Stimulated activated naive CD4-positive, alpha-beta T cell (primary cell): ENCODE measurements around the gene ERBB4.
"Not testable (repeated sequence)": the region's sequence is repeated elsewhere in the genome, so short reads cannot be mapped to it uniquely, and the experiment has no call there.

Source experiments
- DNase-seq, 6 experiments: peaks; one replicate each; lab custom pipeline; 2025; lab: John Stamatoyannopoulos, UW

The ERBB4 gene

GRCh38 chr2:212146416-212146815, 392.2 kb downstream of the ERBB4 start:
- DNase-seq = no peak

DNA sequence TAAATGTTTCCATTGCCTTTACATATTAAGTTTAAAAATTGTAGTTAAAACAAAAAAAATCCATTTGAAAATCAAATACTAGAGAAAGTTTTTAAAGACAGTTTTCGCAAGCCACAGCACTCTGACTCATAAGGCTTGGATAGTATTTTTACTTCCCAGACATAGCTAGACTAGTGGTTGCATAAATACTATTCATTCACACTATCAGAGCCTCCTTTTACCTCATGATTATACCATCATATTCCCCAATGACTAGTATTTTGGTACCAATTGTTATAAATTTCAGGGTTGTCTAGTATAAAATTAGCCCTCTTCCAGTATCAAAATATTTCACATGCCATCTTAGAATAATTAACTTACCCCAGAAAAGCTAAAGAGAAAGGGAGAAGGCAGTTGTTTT, 393.5 kb downstream of the ERBB4 start:
- no peak for DNase-seq

- no peak for DNase-seq
Measured at GRCh38 chr2:212142631-212143030, 396.0 kb downstream of the ERBB4 start.

- DNase-seq = no peak
Measured at GRCh38 chr2:212141499-212141898, 397.1 kb downstream of the ERBB4 start.

GRCh38 chr2:212136216-212136795, 402.3 kb downstream of the ERBB4 start:
- no peak for DNase-seq

DNA sequence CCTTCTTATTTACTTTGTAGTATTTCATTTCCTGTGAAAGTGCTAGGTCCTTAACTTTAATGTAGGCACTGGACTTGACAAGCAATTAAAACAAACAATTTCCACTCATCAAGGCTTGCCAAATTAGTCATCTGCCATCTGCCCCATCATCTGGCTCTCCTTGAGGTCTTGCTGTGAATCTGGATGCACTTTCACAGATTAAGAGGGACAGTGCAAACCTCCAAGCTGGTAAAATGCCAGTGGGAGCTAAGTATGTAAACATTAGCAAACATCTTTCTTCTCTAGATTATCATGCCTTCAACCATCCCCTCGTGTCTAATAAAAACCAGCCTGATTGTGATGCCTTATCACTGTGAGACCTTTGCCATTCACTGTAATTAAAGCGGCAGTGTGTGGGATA, 402.9 kb downstream of the ERBB4 start:
- no peak for DNase-seq

GRCh38 chr2:212133337-212133736, 405.3 kb downstream of the ERBB4 start:
- DNase-seq = no peak

GRCh38 chr2:212124598-212124997, 414.0 kb downstream of the ERBB4 start:
- DNase-seq = no peak

DNA sequence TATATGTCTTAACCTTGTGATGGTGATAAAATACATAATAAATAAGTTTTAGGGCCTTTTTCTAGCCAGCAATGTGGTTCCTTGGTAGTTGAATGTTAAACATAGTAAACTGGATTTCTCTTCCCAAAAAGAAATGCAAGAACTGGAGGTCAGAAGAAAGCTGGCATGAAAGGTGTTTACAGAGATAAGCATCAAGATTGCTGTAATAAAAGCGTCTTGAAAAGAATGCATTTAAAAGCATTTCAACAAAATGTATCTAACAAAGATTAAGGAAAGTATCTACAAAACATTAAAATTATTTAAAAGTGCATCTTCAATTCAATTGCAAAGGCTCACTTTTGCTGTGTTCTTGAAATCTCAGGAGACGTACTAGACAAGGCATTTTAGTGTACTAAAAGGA, 419.0 kb downstream of the ERBB4 start:
- DNase-seq = no peak

DNA sequence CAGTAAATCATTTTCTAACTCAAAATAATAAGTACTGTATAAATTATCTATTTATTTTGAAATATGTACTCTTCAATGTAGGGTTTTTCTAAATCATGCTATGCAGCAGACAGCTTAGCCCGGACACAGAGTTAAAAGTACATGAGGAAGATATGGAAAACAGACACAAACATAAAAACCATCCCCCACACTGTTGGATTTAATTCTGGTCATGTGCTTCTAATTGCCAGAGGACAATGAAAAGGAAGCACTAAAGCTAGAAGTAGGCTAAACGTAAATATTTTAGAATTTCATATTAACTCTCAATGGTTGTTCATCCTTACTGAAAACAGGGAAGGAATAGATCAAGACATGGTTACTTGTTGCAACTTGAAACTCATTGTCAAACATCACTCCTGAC, 420.7 kb downstream of the ERBB4 start:
- DNase-seq = no peak

DNA sequence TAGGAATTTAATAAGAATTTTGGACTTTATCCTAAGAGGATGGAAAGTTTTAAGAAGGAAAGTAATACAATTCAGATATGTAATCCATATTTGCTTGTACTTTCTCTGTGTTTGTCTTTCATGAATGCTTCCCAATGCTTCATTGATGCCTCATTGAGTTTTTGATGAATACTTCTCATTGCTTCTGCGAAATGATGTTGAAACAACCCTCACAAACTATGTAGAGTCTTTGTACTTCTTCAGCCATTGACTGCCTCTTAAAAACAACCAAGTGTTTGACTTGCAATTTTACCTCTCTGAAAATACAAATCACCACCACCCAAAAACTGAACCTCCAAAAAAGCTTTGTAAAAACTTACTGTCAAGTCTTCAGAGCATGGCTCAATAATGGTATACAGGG, 424.1 kb downstream of the ERBB4 start:
- no peak for DNase-seq

GRCh38 chr2:212112401-212112800, 426.2 kb downstream of the ERBB4 start:
- no peak for DNase-seq

- DNase-seq = no peak
Measured at GRCh38 chr2:212109792-212110680, 428.6 kb downstream of the ERBB4 start.

DNA sequence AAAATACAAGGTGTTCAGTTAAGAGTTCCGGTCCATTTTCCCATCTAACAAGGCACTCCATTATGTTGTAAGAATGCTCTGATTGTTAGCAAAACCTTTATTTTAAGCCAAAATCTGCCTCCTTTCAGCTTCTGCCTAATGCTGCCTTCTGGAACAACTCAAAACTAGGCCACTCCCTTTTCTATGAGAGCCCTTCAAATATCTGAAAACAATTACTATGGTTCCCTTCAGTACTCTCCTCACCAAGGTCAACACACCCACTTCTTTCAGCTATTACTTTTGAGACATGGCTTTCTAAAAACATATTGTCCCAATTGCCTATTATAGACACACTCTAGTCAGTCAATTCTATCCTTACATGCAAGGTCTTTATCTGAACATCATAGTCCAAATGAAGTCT, 429.4 kb downstream of the ERBB4 start:
- DNase-seq = no peak

DNA sequence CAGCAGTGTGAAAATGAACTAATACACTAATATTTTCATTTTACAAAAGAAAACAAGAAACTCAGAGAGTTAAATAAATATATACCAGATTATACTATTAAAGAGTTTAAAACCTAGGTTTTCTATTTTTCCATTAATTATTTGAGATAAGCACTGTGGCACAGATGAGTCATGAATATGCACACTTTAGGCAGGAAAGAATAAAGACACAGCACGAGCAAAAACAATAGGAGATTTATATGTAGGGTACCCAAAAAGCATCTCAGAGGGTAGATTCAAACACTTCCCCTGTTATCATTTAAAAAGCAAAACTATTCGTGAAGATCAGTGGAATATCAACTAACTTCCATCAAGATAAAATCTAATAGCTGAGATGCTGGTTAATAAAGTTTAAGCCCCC, 430.6 kb downstream of the ERBB4 start:
- DNase-seq = no peak

- no peak for DNase-seq
Measured at GRCh38 chr2:212107014-212107413, 431.6 kb downstream of the ERBB4 start.

DNA sequence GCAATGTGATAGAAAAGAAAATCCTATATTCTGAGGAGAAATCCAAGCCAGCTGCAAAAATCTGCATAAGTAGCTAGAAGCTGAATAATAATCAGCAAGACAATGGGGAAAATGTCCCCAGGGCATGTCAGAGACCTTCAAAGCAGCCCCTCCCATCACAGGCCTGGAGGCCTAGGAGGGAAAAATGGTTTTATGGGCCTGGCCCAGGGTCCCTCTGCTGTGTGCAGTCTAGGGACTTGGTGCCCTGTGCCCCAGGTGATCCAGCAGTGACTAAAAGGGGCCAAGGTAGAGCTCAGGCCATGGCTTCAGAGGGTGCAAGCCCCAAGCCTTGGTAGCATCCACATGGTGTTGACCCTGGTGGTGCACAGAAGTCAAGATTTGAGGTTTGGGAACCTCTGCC, 432.1 kb downstream of the ERBB4 start:
- not testable (repeated sequence) for DNase-seq

- no peak for DNase-seq
Measured at GRCh38 chr2:212099658-212100057, 438.9 kb downstream of the ERBB4 start.

GRCh38 chr2:212098966-212099365, 439.6 kb downstream of the ERBB4 start:
- DNase-seq = no peak

- DNase-seq = no peak
Measured at GRCh38 chr2:212097001-212097400, 441.6 kb downstream of the ERBB4 start.

DNA sequence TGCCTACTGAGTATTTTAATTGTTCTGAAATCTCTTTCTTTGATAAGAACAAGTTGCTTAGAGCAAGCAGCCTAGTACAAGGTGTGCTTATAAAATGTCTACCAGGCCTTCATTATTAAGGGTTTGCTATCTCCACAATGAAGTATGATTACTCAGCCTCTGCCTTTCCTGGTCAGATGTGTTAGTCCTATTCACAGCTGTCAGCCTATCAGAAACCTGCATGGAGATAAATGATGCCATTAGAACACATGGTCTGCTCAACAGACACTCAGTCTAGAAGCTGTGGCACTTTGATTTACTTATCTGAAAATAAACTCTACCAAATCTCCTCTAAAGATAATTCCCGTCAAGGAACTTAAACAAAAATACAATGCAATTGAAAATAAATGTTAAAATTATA, 448.7 kb downstream of the ERBB4 start:
- DNase-seq = no peak

- DNase-seq = no peak
Measured at GRCh38 chr2:212088353-212088752, 450.2 kb downstream of the ERBB4 start.

DNA sequence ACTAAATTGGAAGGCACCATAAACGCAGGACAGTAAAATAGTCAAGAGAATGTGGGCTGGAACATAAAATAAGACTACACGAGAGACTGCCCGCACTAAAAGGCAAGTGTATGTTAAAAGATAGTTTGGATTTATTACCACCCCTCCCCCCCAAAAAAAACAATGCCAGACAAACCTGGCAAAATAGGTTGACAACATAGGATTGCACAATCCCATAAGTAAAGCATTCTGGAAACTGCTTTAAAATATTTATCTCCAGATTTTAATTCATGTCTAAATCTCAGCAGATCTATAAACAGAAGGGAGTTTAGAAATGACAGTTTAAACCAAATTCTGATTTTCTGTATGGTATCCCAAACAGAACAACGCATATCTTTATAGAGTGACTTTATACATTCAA, 455.1 kb downstream of the ERBB4 start:
- DNase-seq = no peak

GRCh38 chr2:212078103-212078502, 460.5 kb downstream of the ERBB4 start:
- no peak for DNase-seq
